Natural killer cell treated with Interleukin-12 subunit alpha and Interleukin-12 subunit beta and Interleukin-15 and Interleukin-18, amount 100 ng/mL, for 72 hours (primary cell): ENCODE results near the gene PRSS38. TPM values are rescaled to one million over a fixed set of nuclear protein-coding genes. Genes with fewer than 3 reads are reported as not detected.

Experiments used
- ATAC-seq, 2 donors: fragments of 150-1000 bp; cut with Tn5 transposase in 1 of 2; sonication (Bioruptor Pico), chemical (Tn5 transposase) in 1 of 2; 2 replicates each; pipeline ENCODE4 v1.10.0; 2021
- DNase-seq: peaks from one replicate; pipeline ENCODE4 v3.0.0; 2022; ENCODE audit warnings: low spot score
- H3K27ac Mint-ChIP-seq, 2 donors: 1 replicate in 1 of 2; 2 replicates in 1 of 2; pipeline ENCODE4 v1.8.0; 2022; ENCODE audit warnings: mixed read lengths in 2 of 2, mild to moderate bottlenecking in 1 of 2, moderate library complexity in 1 of 2
- H3K27me3 Mint-ChIP-seq, 2 donors: 1 replicate in 1 of 2; 2 replicates in 1 of 2; pipeline ENCODE4 v1.8.0; 2022; ENCODE audit warnings: mixed read lengths in 2 of 2
- H3K36me3 Mint-ChIP-seq: one replicate; pipeline ENCODE4 v1.8.0; 2022; ENCODE audit warnings: mixed read lengths
- H3K4me1 Mint-ChIP-seq, 2 donors: 1 replicate in 1 of 2; 2 replicates in 1 of 2; pipeline ENCODE4 v1.8.0; 2022; ENCODE audit warnings: low read depth in 2 of 2, mixed read lengths in 2 of 2, mild to moderate bottlenecking in 1 of 2
- H3K4me3 Mint-ChIP-seq: one replicate; pipeline ENCODE4 v1.8.0; 2022; ENCODE audit warnings: mixed read lengths
- H3K9me3 Mint-ChIP-seq: 2 replicates; pipeline ENCODE4 v1.8.0; 2022; ENCODE audit warnings: mixed read lengths
- total RNA-seq, 2 donors: library from RNA; stranded (reverse); gene quantifications; one replicate each; pipeline ENCODE4 v1.2.3, GENCODE V29; 2022

Gene PRSS38
- total RNA-seq, 2 donors from 2014 or later = not detected

GRCh38 chr1:227885135-227885647 is 69.7 kb downstream of the PRSS38 start:
- Mint-ChIP-seq H3K4me3 (peak overlapping the region; percentile 17), H3K27ac (no peak overlapping the region), H3K9me3 (no peaks in the 10 kb centered on the region), H3K36me3 (no peaks in the 10 kb centered on the region), H3K27me3 (peaks cover 0 to 2% of the 10 kb centered on the region in 2 donors), H3K4me1 (peaks cover 5 to 8% of the 10 kb centered on the region in 2 donors)
- DNase-seq (no peak), ATAC-seq (no peak)

- no peak for ATAC-seq
- Mint-ChIP-seq H3K27me3 (no peaks in the 10 kb centered on the region), H3K9me3 (no peaks in the 10 kb centered on the region), H3K36me3 (no peaks in the 10 kb centered on the region), H3K4me1 (peaks cover 5 to 8% of the 10 kb centered on the region in 2 donors), H3K27ac (no peak overlapping the region), H3K4me3 (peak overlapping the region; percentile 17)
- no peak for DNase-seq
Observed at GRCh38 chr1:227885648-227886502, 70.4 kb downstream of the PRSS38 start.

GRCh38 chr1:227886503-227886961 is 71.1 kb downstream of the PRSS38 start:
- no peak overlapping the region for H3K27ac Mint-ChIP-seq
- H3K9me3 Mint-ChIP-seq = no peaks in the 10 kb centered on the region
- H3K27me3 Mint-ChIP-seq = no peaks in the 10 kb centered on the region
- H3K4me3 Mint-ChIP-seq = no peak overlapping the region
- no peaks in the 10 kb centered on the region for H3K36me3 Mint-ChIP-seq
- DNase-seq (no peak), ATAC-seq (no peak)
- peaks cover 5 to 8% of the 10 kb centered on the region in 2 donors for H3K4me1 Mint-ChIP-seq

GRCh38 chr1:227886993-227887696 is 71.7 kb downstream of the PRSS38 start:
- Mint-ChIP-seq H3K27ac (no peak overlapping the region), H3K4me1 (peaks cover 5 to 8% of the 10 kb centered on the region in 2 donors), H3K4me3 (no peak overlapping the region), H3K9me3 (no peaks in the 10 kb centered on the region), H3K36me3 (no peaks in the 10 kb centered on the region), H3K27me3 (no peaks in the 10 kb centered on the region)
- ATAC-seq = peak in 1 of 2 donors; percentile 34
- no peak for DNase-seq

GRCh38 chr1:227887697-227888403 is 72.4 kb downstream of the PRSS38 start:
- ATAC-seq (peak in 1 of 2 donors; percentile 28), DNase-seq (no peak)
- Mint-ChIP-seq H3K27me3 (no peaks in the 10 kb centered on the region), H3K27ac (no peak overlapping the region), H3K4me3 (peak overlapping the region; percentile 59), H3K36me3 (no peaks in the 10 kb centered on the region), H3K4me1 (peaks cover 5 to 8% of the 10 kb centered on the region in 2 donors), H3K9me3 (no peaks in the 10 kb centered on the region)

- no peak for DNase-seq
- no peak overlapping the region for H3K27ac Mint-ChIP-seq
Observed at GRCh38 chr1:227888404-227889046, 73.0 kb downstream of the PRSS38 start.

GRCh38 chr1:227889047-227889862 is 73.8 kb downstream of the PRSS38 start:
- H3K4me1 Mint-ChIP-seq = peaks cover 5 to 8% of the 10 kb centered on the region in 2 donors
- H3K27ac Mint-ChIP-seq = no peak overlapping the region
- H3K27me3 Mint-ChIP-seq = no peaks in the 10 kb centered on the region
- H3K36me3 Mint-ChIP-seq = no peaks in the 10 kb centered on the region
- ATAC-seq (no peak), DNase-seq (no peak)
- H3K9me3 Mint-ChIP-seq = no peaks in the 10 kb centered on the region
- no peak overlapping the region for H3K4me3 Mint-ChIP-seq

More at GRCh38 chr1:227888404-227889046, 73.0 kb downstream of the PRSS38 start:
- H3K9me3 Mint-ChIP-seq = no peaks in the 10 kb centered on the region
- no peak overlapping the region for H3K4me3 Mint-ChIP-seq
- peaks cover 5 to 8% of the 10 kb centered on the region in 2 donors for H3K4me1 Mint-ChIP-seq
- ATAC-seq = no peak
- H3K27me3 Mint-ChIP-seq = no peaks in the 10 kb centered on the region
- no peaks in the 10 kb centered on the region for H3K36me3 Mint-ChIP-seq

GRCh38 chr1:227889863-227890405 is 74.5 kb downstream of the PRSS38 start:
- H3K27me3 Mint-ChIP-seq = no peaks in the 10 kb centered on the region
- DNase-seq (no peak), ATAC-seq (no peak)
- H3K36me3 Mint-ChIP-seq = no peaks in the 10 kb centered on the region
- no peak overlapping the region for H3K4me3 Mint-ChIP-seq
- peaks cover 5 to 8% of the 10 kb centered on the region in 2 donors for H3K4me1 Mint-ChIP-seq
- no peak overlapping the region for H3K27ac Mint-ChIP-seq
- H3K9me3 Mint-ChIP-seq = no peaks in the 10 kb centered on the region

- no peak overlapping the region for H3K27ac Mint-ChIP-seq
- ATAC-seq (no peak), DNase-seq (no peak)
- no peaks in the 10 kb centered on the region for H3K36me3 Mint-ChIP-seq
- H3K4me1 Mint-ChIP-seq = peaks cover 2 to 6% of the 10 kb centered on the region in 2 donors
- H3K4me3 Mint-ChIP-seq = no peak overlapping the region
- no peaks in the 10 kb centered on the region for H3K27me3 Mint-ChIP-seq
- no peaks in the 10 kb centered on the region for H3K9me3 Mint-ChIP-seq
Observed at GRCh38 chr1:227890451-227891222, 75.2 kb downstream of the PRSS38 start.

GRCh38 chr1:227891223-227891954 is 75.9 kb downstream of the PRSS38 start:
- H3K4me3 Mint-ChIP-seq = no peak overlapping the region
- H3K4me1 Mint-ChIP-seq = peaks cover 0 to 3% of the 10 kb centered on the region in 2 donors
- no peaks in the 10 kb centered on the region for H3K9me3 Mint-ChIP-seq
- H3K36me3 Mint-ChIP-seq = no peaks in the 10 kb centered on the region
- H3K27me3 Mint-ChIP-seq = no peaks in the 10 kb centered on the region
- no peak for DNase-seq
- ATAC-seq = no peak
- no peak overlapping the region for H3K27ac Mint-ChIP-seq

- ATAC-seq = no peak
- DNase-seq = no peak
- no peaks in the 10 kb centered on the region for H3K27me3 Mint-ChIP-seq
- no peak overlapping the region for H3K27ac Mint-ChIP-seq
- peaks cover 0 to 3% of the 10 kb centered on the region in 2 donors for H3K4me1 Mint-ChIP-seq
- H3K4me3 Mint-ChIP-seq = no peak overlapping the region
- no peaks in the 10 kb centered on the region for H3K9me3 Mint-ChIP-seq
- no peaks in the 10 kb centered on the region for H3K36me3 Mint-ChIP-seq
Observed at GRCh38 chr1:227891955-227892488, 76.5 kb downstream of the PRSS38 start.
